IPS DF 19.7 (cell line): ENCODE data around the gene IGSF3.

Source experiments
- DNase-seq: peaks from one replicate; pipeline ENCODE4 v3.0.0-alpha.2; 2013; ENCODE audit warnings: low read depth, low spot score

Gene IGSF3

DNA sequence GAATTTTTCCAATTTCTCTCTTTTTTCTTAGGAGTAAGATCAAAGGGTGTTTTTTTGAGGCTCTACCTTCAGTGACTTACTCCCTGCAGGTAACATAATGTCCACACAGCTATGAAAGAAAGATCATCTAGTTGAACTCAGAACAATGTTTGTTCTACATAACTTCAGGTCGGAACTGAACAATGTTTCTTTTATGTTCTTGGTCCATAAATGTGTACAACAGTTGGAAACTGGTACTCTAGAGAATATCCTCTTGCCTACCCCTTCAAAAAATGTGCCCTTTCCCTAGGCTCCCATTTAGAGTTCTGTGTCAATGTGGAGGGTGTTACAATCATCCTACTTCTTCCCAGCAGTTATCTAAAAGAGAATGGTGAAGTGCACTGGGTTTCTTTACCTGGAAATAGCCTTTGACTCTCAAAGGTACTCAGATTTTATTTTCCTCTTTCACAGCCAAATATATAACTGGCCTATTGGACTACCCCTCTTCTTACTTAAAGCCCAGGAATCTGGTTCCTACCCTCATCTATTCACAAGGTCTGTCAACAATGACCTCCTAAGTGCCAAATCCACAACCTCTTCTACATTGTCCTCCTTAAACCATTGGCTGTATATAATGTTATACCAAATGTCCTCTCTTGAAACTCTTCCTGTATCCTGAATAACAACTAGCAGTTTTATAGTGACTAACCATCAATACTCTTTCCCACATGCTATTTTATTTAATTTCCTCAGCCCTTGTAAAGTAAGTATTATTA, 139.0 kb downstream of the IGSF3 start:
- no peak for DNase-seq

DNA sequence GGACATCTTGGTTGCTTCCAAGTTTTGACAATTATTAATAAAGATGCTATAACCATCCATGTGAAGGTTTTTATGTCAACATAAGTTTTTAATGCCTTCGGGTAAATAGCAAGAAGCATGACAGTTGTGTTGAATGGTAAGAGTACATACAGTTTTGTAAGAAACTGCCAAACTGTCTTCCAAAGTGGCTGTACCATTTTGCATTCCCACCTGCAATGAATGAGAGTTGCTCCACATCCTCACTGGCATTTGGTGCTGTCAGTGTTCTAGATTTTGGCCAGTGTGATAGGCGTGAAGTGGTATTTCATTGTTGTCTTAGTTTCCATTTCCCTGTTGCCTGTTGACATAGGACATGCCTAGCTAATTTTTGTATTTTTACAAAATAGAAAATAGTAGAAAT, 142.1 kb downstream of the IGSF3 start:
- DNase-seq = no peak
